K562 (cell line): ENCODE measurements around the gene AKT1. TPM values are rescaled to one million over a fixed set of nuclear protein-coding genes. Genes with fewer than 3 reads are reported as not detected.

Experiments used
- ATAC-seq: fragments of 200-7000 bp; cut with Tn5 transposase; 3 replicates; pipeline ENCODE4 v1.9.1; 2020; ENCODE audit warnings: moderate library complexity
- BruUV-seq: library from RNA; stranded (reverse); fragments of 400-500 nt; replicated peaks from 2 replicates; lab custom pipeline; 2021; lab: Mats Ljungman, UMichigan
- CTCF ChIA-PET: fragments of 300-600 bp; formaldehyde crosslinking; extraction: SDS; loops from one replicate; lab custom pipeline; 2021; ENCODE audit warnings: low intra/inter-chr PET ratio; lab: Yijun Ruan, JAX
- POLR2A ChIA-PET: fragments of 300-600, 350-650 bp; sonication (Branson Sonifier 250); formaldehyde crosslinking; extraction: SDS; loops from one replicate; lab custom pipeline; 2021; ENCODE audit warnings: antibody characterized with exemption, inconsistent platforms; lab: Yijun Ruan, JAX
- DNase-seq, 4 experiments: peaks; one replicate each; pipeline versions ENCODE4 v3.0.0 to v3.0.0-alpha.2; 2011 to 2018; ENCODE audit warnings: low spot score in 3 of 4, mixed read lengths in 3 of 4; ENCODE audit errors: extremely low read depth in 1 of 4
- FAIRE-seq: peaks from 2 replicates; lab custom pipeline; 2011; peaks lifted over from hg19 to GRCh38; lab: Jason Lieb, UNC
- H2AFZ ChIP-seq: 2 replicates; pipeline ENCODE4 v1.6.0; 2011; ENCODE audit warnings: low read depth, low read length, control low read depth, inconsistent platforms
- H3K27ac ChIP-seq: fragments of 200-600 bp; 3 replicates; pipeline ENCODE4 v1.8.0; 2011; ENCODE audit warnings: low read depth, mild to moderate bottlenecking, control low read depth, inconsistent platforms, low read length, moderate library complexity, mixed read lengths; ENCODE audit errors: extremely low read depth
- H3K27me3 ChIP-seq, 2 experiments: fragments of 300-600 bp in 1 of 2; 2 replicates in 1 of 2; 3 replicates in 1 of 2; pipeline versions ENCODE4 v1.6.0 to v1.8.0; 2011; ENCODE audit warnings: inconsistent platforms in 2 of 2, low read length in 2 of 2, mild to moderate bottlenecking in 1 of 2, mixed read lengths in 1 of 2, moderate library complexity in 1 of 2; ENCODE audit not compliant: control insufficient read depth in 2 of 2, insufficient read depth in 2 of 2
- H3K36me3 ChIP-seq: fragments of 300-600 bp; 3 replicates; pipeline ENCODE4 v1.8.0; 2011; ENCODE audit warnings: mild to moderate bottlenecking, low read length, inconsistent platforms; ENCODE audit not compliant: control insufficient read depth, insufficient read depth
- H3K4me1 ChIP-seq, 2 experiments: fragments of 200-600 bp in 1 of 2; replicated peaks in 1 of 2; 2 replicates in 1 of 2; 3 replicates in 1 of 2; pipeline versions ENCODE4 v1.5.1 to v1.8.0; 2011; ENCODE audit warnings: inconsistent platforms in 2 of 2, low read length in 2 of 2, mild to moderate bottlenecking in 1 of 2, mixed read lengths in 1 of 2, moderate library complexity in 1 of 2; ENCODE audit not compliant: control insufficient read depth in 2 of 2, insufficient read depth in 2 of 2
- H3K4me2 ChIP-seq: 2 replicates; pipeline ENCODE4 v1.6.1; 2011; ENCODE audit warnings: low read length, control low read depth, inconsistent platforms, mixed read lengths; ENCODE audit not compliant: insufficient read depth
- H3K4me3 ChIP-seq: fragments of 200-600 bp; sonication (generic), shearing (Covaris generic); 2 replicates; pipeline ENCODE4 v1.5.1; 2016; ENCODE audit warnings: control low read depth, inconsistent platforms
- H3K79me2 ChIP-seq: fragments of 200-600 bp; 3 replicates; pipeline ENCODE4 v1.8.0; 2011; ENCODE audit warnings: low read length, inconsistent platforms; ENCODE audit not compliant: control insufficient read depth, insufficient read depth
- H3K9ac ChIP-seq, 2 experiments: 2 replicates each; pipeline versions ENCODE4 v1.6.0 to v1.6.1; 2011; ENCODE audit warnings: low read depth in 2 of 2, low read length in 2 of 2, control low read depth in 1 of 2, inconsistent platforms in 1 of 2, mild to moderate bottlenecking in 1 of 2, mixed read lengths in 1 of 2; ENCODE audit not compliant: insufficient read depth in 1 of 2
- H3K9me1 ChIP-seq: one replicate; pipeline ENCODE4 v1.6.0; 2011; ENCODE audit warnings: inconsistent platforms, mild to moderate bottlenecking, low read length, moderate library complexity; ENCODE audit not compliant: control insufficient read depth, insufficient read depth
- H3K9me3 ChIP-seq: replicated peaks from 2 replicates; pipeline ENCODE4 v1.5.1; 2011; ENCODE audit warnings: low read depth, low read length, inconsistent platforms; ENCODE audit not compliant: control insufficient read depth, insufficient read depth
- H4K20me1 ChIP-seq: replicated peaks from 2 replicates; pipeline ENCODE4 v1.6.1; 2011; ENCODE audit warnings: low read length, inconsistent platforms, mixed read lengths; ENCODE audit not compliant: control insufficient read depth, insufficient read depth
- ATF1 ChIP-seq, 2 experiments: fragments of 450-650 bp in 1 of 2; IDR thresholded peaks; 2 replicates each; pipeline ENCODE4 v1.6.1; 2016; ENCODE audit warnings: missing compliant biosample characterization in 1 of 2, missing genetic modification characterization in 1 of 2
- CBFA2T3 ChIP-seq: fragments of 450-650 bp; IDR thresholded peaks from 2 replicates; pipeline ENCODE4 v1.6.1; 2017
- CHD2 ChIP-seq: IDR thresholded peaks from 2 replicates; pipeline ENCODE4 v1.6.1; 2011; ENCODE audit warnings: low read depth, low read length
- MAZ ChIP-seq, 2 experiments: fragments of 450-650 bp in 1 of 2; sonication (generic) in 1 of 2; formaldehyde crosslinking; IDR thresholded peaks in 1 of 2; conservative IDR thresholded peaks in 1 of 2; 2 replicates each; pipeline versions ENCODE4 v1.4.0 to v1.5.0; 2020; ENCODE audit warnings: mild to moderate bottlenecking in 1 of 2, missing genetic modification reagents in 1 of 2
- SMAD4 ChIP-seq: fragments of 250-450 bp; sonication (Bioruptor Pico); conservative IDR thresholded peaks from 2 replicates; pipeline ENCODE4 v1.8.0; 2021; ENCODE audit warnings: inconsistent platforms, mild to moderate bottlenecking, moderate library complexity
- ZKSCAN1 ChIP-seq: fragments of 150-350 bp; IDR thresholded peaks from 2 replicates; pipeline ENCODE4 v1.6.1; 2016; ENCODE audit warnings: low read depth, low read length
- WGBS: fragments of 100-300 bp; shearing (Covaris generic); methylation state at CpG from one replicate; pipeline ENCODE4 v1.1.6; 2016; ENCODE audit warnings: low coverage, mixed read lengths; ENCODE audit not compliant: insufficient coverage; ENCODE audit errors: missing lambda C conversion rate; 5-methylcytosine and 5-hydroxymethylcytosine counted together
- in situ Hi-C: fragments of 300-500 bp; cut with MboI; formaldehyde crosslinking; loops from 4 replicates; pipeline ENCODE4 v1.15.0; 2018; ENCODE audit warnings: inconsistent platforms, mixed read lengths
- intact Hi-C: fragments of 100-400 bp; cut with micrococcal nuclease; formaldehyde crosslinking; loops from 2 replicates; pipeline ENCODE4 v1.14.2; 2022
- polyA plus RNA-seq, 8 experiments: library from polyadenylated mRNA; depleted of rRNA in 4 of 8; stranded (reverse) in 5 of 8; unstranded in 3 of 8; fragments of >200 nt; fragmentation: Nextera tagmentation in 2 of 8; fragmentation: Illumina TruSeq in 1 of 8; extraction: Ambion mirVana in 2 of 8; extraction: Trizol in 1 of 8; gene quantifications; 2 replicates each; pipeline versions ENCODE4 v1.2.1 to v1.2.3, GENCODE V29; 2011 to 2014; ENCODE audit warnings: inconsistent platforms in 1 of 8, missing spikeins in 1 of 8
- total RNA-seq, 7 experiments: library from RNA; depleted of rRNA in 6 of 7; stranded (reverse); fragments of >200 nt in 6 of 7; fragmentation: Illumina TruSeq in 2 of 7; extraction: Trizol in 2 of 7; gene quantifications; 2 replicates each; pipeline versions ENCODE4 v1.2.1 to v1.2.3, GENCODE V29; 2011 to 2021; ENCODE audit warnings: low replicate concordance in 1 of 7
- TF ChIP-seq, protein P1 (sequence below), 3 experiments: fragments of 200-800 bp in 1 of 3; fragments of 250-450 bp in 1 of 3; fragments of 450-650 bp in 1 of 3; sonication (Bioruptor Pico) in 1 of 3; sonication (Bioruptor generic) in 1 of 3; formaldehyde crosslinking in 1 of 3; IDR thresholded peaks; 2 replicates each; pipeline versions ENCODE4 v1.6.1 to v1.8.0; 2016 to 2022; ENCODE audit warnings: mild to moderate bottlenecking in 2 of 3, missing genetic modification characterization in 2 of 3, missing compliant biosample characterization in 1 of 3, moderate library complexity in 1 of 3
- TF ChIP-seq, protein P2 (sequence below): sonication (generic); formaldehyde crosslinking; IDR thresholded peaks from 2 replicates; pipeline ENCODE4 v1.8.1; 2023; ENCODE audit warnings: mild to moderate bottlenecking, missing genetic modification reagents
- TF ChIP-seq, protein P3 (sequence below): fragments of 450-650 bp; conservative IDR thresholded peaks from 2 replicates; pipeline ENCODE4 v1.6.1; 2016; ENCODE audit warnings: missing genetic modification characterization, low read depth, mild to moderate bottlenecking, control low read depth, missing compliant biosample characterization

Gene AKT1
- total and polyA plus RNA-seq, 9 of the 15 experiments (the other 6 are each of a cell fraction or from before 2014, with no cell fraction given) = 0.49 to 132 (median 75.1) TPM

DNA sequence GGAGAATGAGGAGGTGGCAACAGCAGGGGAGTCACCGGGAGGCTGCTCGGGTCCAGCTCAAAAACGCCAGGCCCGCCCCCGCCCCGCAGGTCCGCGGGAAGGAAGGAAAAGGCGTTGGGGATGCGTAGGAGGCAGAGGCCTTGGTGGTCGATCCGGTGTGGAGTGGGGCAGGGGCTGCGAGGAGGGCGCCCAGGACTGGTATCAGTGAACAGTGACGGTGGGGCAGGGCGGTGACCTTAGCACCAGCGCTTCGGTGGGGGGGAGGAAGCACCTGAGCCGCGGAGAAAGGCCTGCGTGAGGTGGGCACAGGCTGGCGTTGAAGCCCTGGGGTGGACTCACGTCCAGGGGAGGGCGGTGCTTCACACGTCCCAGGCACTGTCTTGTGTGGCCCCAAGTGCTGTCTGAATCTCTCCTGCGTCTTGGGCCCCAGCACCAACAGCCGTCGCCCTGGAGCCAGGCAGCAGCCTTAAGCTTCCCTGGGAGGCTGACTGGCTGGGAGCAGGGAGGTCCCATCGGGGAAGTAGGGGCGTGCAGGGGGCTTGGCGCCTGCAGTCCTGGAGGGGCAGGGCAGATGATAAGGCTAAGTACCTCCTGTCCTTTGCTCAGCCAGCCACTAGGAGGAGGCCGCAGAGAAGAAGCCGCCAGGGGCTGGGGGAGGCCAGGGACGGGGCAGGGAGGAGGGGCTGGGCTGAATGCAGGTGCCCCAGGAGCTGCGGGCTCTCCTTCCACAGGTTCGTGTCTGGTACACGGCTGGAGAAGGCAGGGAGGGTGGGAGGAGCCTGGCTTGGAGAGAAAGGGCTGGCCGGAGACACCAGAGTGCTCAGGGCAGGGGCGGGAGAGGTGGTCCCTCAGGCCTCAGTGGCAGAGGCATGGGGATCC, 31.9 kb upstream of the AKT1 start:
- Histone ChIP-seq H3K9ac (peak overlapping the region in 1 of 2 experiments; percentile 66; a peak in 2 of 4 replicates), H3K9me1 (no peaks in the 10 kb centered on the region), H2AFZ (peak overlapping the region; percentile 72), H3K27ac (no peak overlapping the region), H3K36me3 (no peaks in the 10 kb centered on the region), H3K4me3 (peak overlapping the region; percentile 25; the same call in 1 of the 2 replicates), H3K79me2 (no peaks in the 10 kb centered on the region), H3K9me3 (no peaks in the 10 kb centered on the region), H3K4me2 (peak overlapping the region; percentile 63), H3K4me1 (peaks cover 6 to 30% of the 10 kb centered on the region in 2 experiments; a peak in 3 of 5 replicates), H4K20me1 (no peaks in the 10 kb centered on the region; the same call in 1 of the 2 replicates), H3K27me3 (no peaks in the 10 kb centered on the region)
- peak; percentile 94 for ATAC-seq
- intact Hi-C loops = loop anchor here (5.0 kb wide), 1 partner anchor 75 kb away; the partner anchor contains the start of gene SIVA1
- BruUV-seq = no TSS peak
- no peak for FAIRE-seq
- ChIA-PET POLR2A (no interaction called here), CTCF (interaction anchor here (1.8 kb wide), 1 partner anchor 58 kb away, joined by 13 read pairs; no protein-coding TSS in a partner anchor)
- in situ Hi-C loops = no loop called here
- 15% methylated on average over 11 of the region's 39 CpGs for WGBS
- peak; percentile 69 to 78 (median 73) for DNase-seq
- TF ChIP-seq, protein P1, sequence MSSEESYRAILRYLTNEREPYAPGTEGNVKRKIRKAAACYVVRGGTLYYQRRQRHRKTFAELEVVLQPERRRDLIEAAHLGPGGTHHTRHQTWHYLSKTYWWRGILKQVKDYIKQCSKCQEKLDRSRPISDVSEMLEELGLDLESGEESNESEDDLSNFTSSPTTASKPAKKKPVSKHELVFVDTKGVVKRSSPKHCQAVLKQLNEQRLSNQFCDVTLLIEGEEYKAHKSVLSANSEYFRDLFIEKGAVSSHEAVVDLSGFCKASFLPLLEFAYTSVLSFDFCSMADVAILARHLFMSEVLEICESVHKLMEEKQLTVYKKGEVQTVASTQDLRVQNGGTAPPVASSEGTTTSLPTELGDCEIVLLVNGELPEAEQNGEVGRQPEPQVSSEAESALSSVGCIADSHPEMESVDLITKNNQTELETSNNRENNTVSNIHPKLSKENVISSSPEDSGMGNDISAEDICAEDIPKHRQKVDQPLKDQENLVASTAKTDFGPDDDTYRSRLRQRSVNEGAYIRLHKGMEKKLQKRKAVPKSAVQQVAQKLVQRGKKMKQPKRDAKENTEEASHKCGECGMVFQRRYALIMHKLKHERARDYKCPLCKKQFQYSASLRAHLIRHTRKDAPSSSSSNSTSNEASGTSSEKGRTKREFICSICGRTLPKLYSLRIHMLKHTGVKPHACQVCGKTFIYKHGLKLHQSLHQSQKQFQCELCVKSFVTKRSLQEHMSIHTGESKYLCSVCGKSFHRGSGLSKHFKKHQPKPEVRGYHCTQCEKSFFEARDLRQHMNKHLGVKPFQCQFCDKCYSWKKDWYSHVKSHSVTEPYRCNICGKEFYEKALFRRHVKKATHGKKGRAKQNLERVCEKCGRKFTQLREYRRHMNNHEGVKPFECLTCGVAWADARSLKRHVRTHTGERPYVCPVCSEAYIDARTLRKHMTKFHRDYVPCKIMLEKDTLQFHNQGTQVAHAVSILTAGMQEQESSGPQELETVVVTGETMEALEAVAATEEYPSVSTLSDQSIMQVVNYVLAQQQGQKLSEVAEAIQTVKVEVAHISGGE (CRISPR knock-in tag; IDR thresholded peaks at IDR 0.05) = 0 out of 6 replicates have a peak, but pooled peaks of 1 of the 3 experiments have one; percentile 1
- 0 out of 2 replicates have a peak, but pooled peaks have one; percentile 27 for TF ChIP-seq SMAD4 (CRISPR knock-in tag)
- TF ChIP-seq, protein P2, sequence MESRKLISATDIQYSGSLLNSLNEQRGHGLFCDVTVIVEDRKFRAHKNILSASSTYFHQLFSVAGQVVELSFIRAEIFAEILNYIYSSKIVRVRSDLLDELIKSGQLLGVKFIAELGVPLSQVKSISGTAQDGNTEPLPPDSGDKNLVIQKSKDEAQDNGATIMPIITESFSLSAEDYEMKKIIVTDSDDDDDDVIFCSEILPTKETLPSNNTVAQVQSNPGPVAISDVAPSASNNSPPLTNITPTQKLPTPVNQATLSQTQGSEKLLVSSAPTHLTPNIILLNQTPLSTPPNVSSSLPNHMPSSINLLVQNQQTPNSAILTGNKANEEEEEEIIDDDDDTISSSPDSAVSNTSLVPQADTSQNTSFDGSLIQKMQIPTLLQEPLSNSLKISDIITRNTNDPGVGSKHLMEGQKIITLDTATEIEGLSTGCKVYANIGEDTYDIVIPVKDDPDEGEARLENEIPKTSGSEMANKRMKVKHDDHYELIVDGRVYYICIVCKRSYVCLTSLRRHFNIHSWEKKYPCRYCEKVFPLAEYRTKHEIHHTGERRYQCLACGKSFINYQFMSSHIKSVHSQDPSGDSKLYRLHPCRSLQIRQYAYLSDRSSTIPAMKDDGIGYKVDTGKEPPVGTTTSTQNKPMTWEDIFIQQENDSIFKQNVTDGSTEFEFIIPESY = peak; percentile 57
- no peak for TF ChIP-seq ZKSCAN1
- TF ChIP-seq ATF1 (CRISPR knock-in tag; IDR thresholded peaks at IDR 0.05) = no peak
- 0 out of 2 replicates have a peak, but pooled peaks have one; percentile 8 for TF ChIP-seq ATF1 (tag; IDR thresholded peaks at IDR 0.05)
- no peak for TF ChIP-seq CBFA2T3
- TF ChIP-seq, protein P3, sequence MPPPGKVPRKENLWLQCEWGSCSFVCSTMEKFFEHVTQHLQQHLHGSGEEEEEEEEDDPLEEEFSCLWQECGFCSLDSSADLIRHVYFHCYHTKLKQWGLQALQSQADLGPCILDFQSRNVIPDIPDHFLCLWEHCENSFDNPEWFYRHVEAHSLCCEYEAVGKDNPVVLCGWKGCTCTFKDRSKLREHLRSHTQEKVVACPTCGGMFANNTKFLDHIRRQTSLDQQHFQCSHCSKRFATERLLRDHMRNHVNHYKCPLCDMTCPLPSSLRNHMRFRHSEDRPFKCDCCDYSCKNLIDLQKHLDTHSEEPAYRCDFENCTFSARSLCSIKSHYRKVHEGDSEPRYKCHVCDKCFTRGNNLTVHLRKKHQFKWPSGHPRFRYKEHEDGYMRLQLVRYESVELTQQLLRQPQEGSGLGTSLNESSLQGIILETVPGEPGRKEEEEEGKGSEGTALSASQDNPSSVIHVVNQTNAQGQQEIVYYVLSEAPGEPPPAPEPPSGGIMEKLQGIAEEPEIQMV (tag) = no peak
- TF ChIP-seq MAZ (CRISPR knock-in tag; conservative IDR thresholded peaks at IDR 0.05 in 1 of 2, IDR thresholded peaks at IDR 0.05 in 1 of 2) = peak in 1 of 2 experiments; percentile 49; a peak in 1 of 4 replicates
- no peak for TF ChIP-seq CHD2
